Stomach (tissue), 4 donors: ENCODE measurements around the gene AGPS.

ENCODE experiments used
- CTCF ChIP-seq, 7 experiments: fragments of 450-650 bp in 4 of 7; fragments of 200-600 bp in 3 of 7; sonication (generic) in 3 of 7; IDR thresholded peaks; one replicate each; pipeline ENCODE4 v1.5.1; 2016 to 2019; ENCODE audit warnings: antibody characterized with exemption in 7 of 7, control low read depth in 2 of 7, mild to moderate bottlenecking in 1 of 7
- EP300 ChIP-seq: sonication (generic); formaldehyde crosslinking; IDR thresholded peaks from one replicate; pipeline ENCODE4 v1.6.1; 2017; ENCODE audit warnings: antibody characterized with exemption
- POLR2A ChIP-seq, 4 donors: fragments of 450-650 bp; IDR thresholded peaks; one replicate each; pipeline ENCODE4 v1.6.1; 2016; ENCODE audit warnings: antibody characterized with exemption in 4 of 4, control low read depth in 2 of 4, mild to moderate bottlenecking in 1 of 4, moderate library complexity in 1 of 4

GRCh38 chr2:177395351-177396065, 2.9 kb downstream of the AGPS start:
- TF ChIP-seq CTCF (IDR thresholded peaks at IDR 0.05) (no peak), POLR2A (IDR thresholded peaks at IDR 0.05) (no peak), EP300 (no peak)
